ENCODE data around the gene MCEMP1.

- TF ChIP-seq CTCF (IDR thresholded peaks at IDR 0.05; ENCODE audit: insufficient read depth, low read length, poor library complexity, severe bottlenecking) (no peak), EZH2phosphoT487 (conservative IDR thresholded peaks at IDR 0.05; ENCODE audit: low read length) (no peak)
Observed at GRCh38 chr19:7629347-7630054, 47.4 kb upstream of the MCEMP1 start, which contains the start of the genes PET100 and XAB2.

Measured in SU-DHL-6 (cell line).